Keratinocyte (primary cell): ENCODE data around the gene NCL. TPM values are rescaled to one million over a fixed set of nuclear protein-coding genes. Genes with fewer than 3 reads are reported as not detected.

Experiments
- DNase-seq: peaks from one replicate; pipeline ENCODE4 v3.0.0-alpha.2; 2011; ENCODE audit warnings: low read depth, missing footprints, low spot score
- FAIRE-seq: peaks from 2 replicates; lab custom pipeline; 2011; peaks lifted over from hg19 to GRCh38; lab: Jason Lieb, UNC
- H2AFZ ChIP-seq: 2 replicates; pipeline ENCODE4 v1.6.0; 2012; ENCODE audit warnings: low read length, control low read depth, inconsistent platforms; ENCODE audit not compliant: control insufficient read depth
- H3K27ac ChIP-seq: 2 replicates; pipeline ENCODE4 v1.5.1; 2011; ENCODE audit warnings: low read length; ENCODE audit not compliant: control insufficient read depth, insufficient read depth
- H3K27me3 ChIP-seq: 3 replicates; pipeline ENCODE4 v1.6.0; 2011; ENCODE audit warnings: low read length; ENCODE audit not compliant: control insufficient read depth, insufficient read depth; ENCODE audit errors: extremely low read depth
- H3K36me3 ChIP-seq, 2 experiments: 2 replicates in 1 of 2; 3 replicates in 1 of 2; pipeline ENCODE4 v1.5.1; 2011; ENCODE audit warnings: low read length in 2 of 2, mild to moderate bottlenecking in 1 of 2; ENCODE audit not compliant: control insufficient read depth in 2 of 2, insufficient read depth in 2 of 2; ENCODE audit errors: extremely low read depth in 1 of 2
- H3K4me1 ChIP-seq: 3 replicates; pipeline ENCODE4 v1.5.1; 2011; ENCODE audit warnings: low read length; ENCODE audit not compliant: control insufficient read depth, insufficient read depth; ENCODE audit errors: extremely low read depth
- H3K4me2 ChIP-seq: 3 replicates; pipeline ENCODE4 v1.6.0; 2011; ENCODE audit warnings: low read depth, low read length; ENCODE audit not compliant: control insufficient read depth, insufficient read depth; ENCODE audit errors: extremely low read depth
- H3K4me3 ChIP-seq, 3 experiments: fragments of 200-600 bp in 1 of 3; sonication (generic) in 1 of 3; 2 replicates in 2 of 3; 3 replicates in 1 of 3; pipeline ENCODE4 v1.5.1; 2011 to 2016; ENCODE audit warnings: low read length in 3 of 3, mild to moderate bottlenecking in 3 of 3, control low read depth in 2 of 3, inconsistent platforms in 1 of 3, low read depth in 1 of 3, mixed read lengths in 1 of 3, mixed run types in 1 of 3, moderate library complexity in 1 of 3; ENCODE audit not compliant: control insufficient read depth in 2 of 3, insufficient read depth in 2 of 3; ENCODE audit errors: extremely low read depth in 1 of 3
- H3K79me2 ChIP-seq: 2 replicates; pipeline ENCODE4 v1.6.0; 2012; ENCODE audit warnings: low read length; ENCODE audit not compliant: control insufficient read depth, insufficient read depth
- H3K9ac ChIP-seq: 3 replicates; pipeline ENCODE4 v1.6.0; 2011; ENCODE audit warnings: low read length; ENCODE audit not compliant: control insufficient read depth, insufficient read depth; ENCODE audit errors: extremely low read depth
- H3K9me1 ChIP-seq: 3 replicates; pipeline ENCODE4 v1.6.0; 2011; ENCODE audit warnings: low read length; ENCODE audit not compliant: control insufficient read depth, insufficient read depth; ENCODE audit errors: extremely low read depth
- H3K9me3 ChIP-seq: 2 replicates; pipeline ENCODE4 v1.5.1; 2012; ENCODE audit warnings: low read depth, low read length; ENCODE audit not compliant: control insufficient read depth
- H4K20me1 ChIP-seq: 3 replicates; pipeline ENCODE4 v1.6.0; 2011; ENCODE audit warnings: low read length; ENCODE audit not compliant: control insufficient read depth, insufficient read depth; ENCODE audit errors: extremely low read depth
- EZH2 ChIP-seq: IDR thresholded peaks from one replicate; pipeline ENCODE4 v1.6.1; 2012; ENCODE audit warnings: inconsistent platforms, mild to moderate bottlenecking, low read length, moderate library complexity
- dilution Hi-C: fragments of 300-500 bp; cut with MboI; formaldehyde crosslinking; loops from one replicate; pipeline ENCODE4 v1.7.0; 2020; ENCODE audit warnings: low sequenced_read_pairs; ENCODE audit not compliant: extremely low pct_ligation_motif_present
- polyA plus RNA-seq, 5 experiments: library from polyadenylated mRNA; depleted of rRNA in 3 of 5; stranded (reverse) in 3 of 5; stranded (forward) in 1 of 5; unstranded in 1 of 5; fragments of >200 nt; gene quantifications; 1 replicate in 1 of 5; 2 replicates in 3 of 5; 3 replicates in 1 of 5; pipeline versions ENCODE4 v1.2.1 to v1.2.3, GENCODE V29; 2011 to 2012; ENCODE audit warnings: missing spikeins in 2 of 5, low read depth in 1 of 5, low replicate concordance in 1 of 5
- TF ChIP-seq, protein P1 (sequence below), 3 experiments: IDR thresholded peaks in 1 of 3; conservative IDR thresholded peaks in 1 of 3; optimal IDR thresholded peaks in 1 of 3; 2 replicates in 2 of 3; 3 replicates in 1 of 3; pipeline versions ENCODE3 to v1.5.1; 2011; ENCODE audit warnings: low read length in 3 of 3, mild to moderate bottlenecking in 3 of 3, moderate library complexity in 2 of 3, control low read depth in 1 of 3, inconsistent platforms in 1 of 3; ENCODE audit not compliant: insufficient read depth in 2 of 3; ENCODE audit errors: extremely low read depth in 1 of 3

Gene NCL
- polyA plus RNA-seq, 1 donor (not counting 4 experiments of a cell fraction or from before 2014, with no cell fraction given), result 247 TPM

DNA sequence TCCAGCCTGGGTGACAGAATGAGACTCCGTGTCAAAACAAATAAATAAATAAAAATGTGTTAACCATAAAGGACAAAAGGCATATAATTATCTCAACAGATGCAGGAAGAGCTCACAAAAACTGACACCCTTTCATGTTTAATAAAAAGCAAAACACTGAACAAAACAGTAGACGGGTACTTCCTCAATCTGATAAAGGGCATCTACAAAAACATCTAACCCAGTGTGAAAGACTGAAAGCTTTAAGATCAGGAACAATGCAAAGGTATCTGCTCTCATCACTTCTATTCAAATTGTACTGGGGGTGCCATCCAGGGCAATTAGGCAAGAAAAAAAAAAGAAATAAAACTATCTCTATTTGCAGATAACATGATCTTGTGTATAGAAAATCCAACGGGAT is 11.7 kb upstream of the NCL start:
- no peaks in the 10 kb centered on the region for H3K9me3 ChIP-seq
- no peaks in the 10 kb centered on the region for H3K27me3 ChIP-seq
- dilution Hi-C loops, result no loop called here
- peaks cover 2% of the 10 kb centered on the region for H3K4me1 ChIP-seq
- no peaks in the 10 kb centered on the region for H3K36me3 ChIP-seq
- TF ChIP-seq, protein P1, sequence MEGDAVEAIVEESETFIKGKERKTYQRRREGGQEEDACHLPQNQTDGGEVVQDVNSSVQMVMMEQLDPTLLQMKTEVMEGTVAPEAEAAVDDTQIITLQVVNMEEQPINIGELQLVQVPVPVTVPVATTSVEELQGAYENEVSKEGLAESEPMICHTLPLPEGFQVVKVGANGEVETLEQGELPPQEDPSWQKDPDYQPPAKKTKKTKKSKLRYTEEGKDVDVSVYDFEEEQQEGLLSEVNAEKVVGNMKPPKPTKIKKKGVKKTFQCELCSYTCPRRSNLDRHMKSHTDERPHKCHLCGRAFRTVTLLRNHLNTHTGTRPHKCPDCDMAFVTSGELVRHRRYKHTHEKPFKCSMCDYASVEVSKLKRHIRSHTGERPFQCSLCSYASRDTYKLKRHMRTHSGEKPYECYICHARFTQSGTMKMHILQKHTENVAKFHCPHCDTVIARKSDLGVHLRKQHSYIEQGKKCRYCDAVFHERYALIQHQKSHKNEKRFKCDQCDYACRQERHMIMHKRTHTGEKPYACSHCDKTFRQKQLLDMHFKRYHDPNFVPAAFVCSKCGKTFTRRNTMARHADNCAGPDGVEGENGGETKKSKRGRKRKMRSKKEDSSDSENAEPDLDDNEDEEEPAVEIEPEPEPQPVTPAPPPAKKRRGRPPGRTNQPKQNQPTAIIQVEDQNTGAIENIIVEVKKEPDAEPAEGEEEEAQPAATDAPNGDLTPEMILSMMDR (optimal IDR thresholded peaks at IDR 0.05 in 1 of 3, IDR thresholded peaks at IDR 0.05 in 1 of 3, conservative IDR thresholded peaks at IDR 0.05 in 1 of 3; ENCODE audit: extremely low read depth in 1 of 3, insufficient read depth in 2 of 3, low read length in 3 of 3), result no peak
- no peak for TF ChIP-seq EZH2
- no peaks in the 10 kb centered on the region for H3K9me1 ChIP-seq
- H2AFZ ChIP-seq, result no peak overlapping the region
- H3K27ac ChIP-seq, result no peak overlapping the region
- H4K20me1 ChIP-seq, result no peaks in the 10 kb centered on the region
- no peak overlapping the region for H3K9ac ChIP-seq
- FAIRE-seq (no peak), DNase-seq (no peak)
- H3K4me2 ChIP-seq, result no peak overlapping the region
- no peak overlapping the region for H3K4me3 ChIP-seq
- no peaks in the 10 kb centered on the region for H3K79me2 ChIP-seq

DNA sequence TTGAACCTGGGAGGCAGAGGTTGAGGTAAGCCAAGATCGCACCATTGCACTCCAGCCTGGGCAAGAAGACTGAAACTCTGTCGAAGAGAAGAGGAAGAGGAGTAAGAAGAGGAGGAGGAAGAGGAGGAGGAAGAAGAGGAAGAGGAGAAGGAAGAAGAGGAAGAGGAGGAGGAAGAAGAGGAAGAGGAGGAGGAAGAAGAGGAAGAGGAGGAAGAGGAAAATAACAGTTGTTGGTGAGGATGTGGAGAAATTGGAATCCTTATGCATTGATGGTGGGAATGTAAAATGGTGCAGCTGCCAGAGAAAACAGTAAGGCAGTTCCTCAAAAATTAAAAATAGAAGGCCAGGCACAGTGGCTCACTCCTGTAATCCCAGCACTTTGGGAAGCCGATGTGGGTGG is 8.5 kb upstream of the NCL start:
- Histone ChIP-seq H4K20me1 (no peaks in the 10 kb centered on the region), H3K9ac (no peak overlapping the region), H3K4me3 (no peak overlapping the region), H3K27ac (no peak overlapping the region), H3K4me1 (peaks cover 2% of the 10 kb centered on the region), H3K27me3 (no peaks in the 10 kb centered on the region), H3K36me3 (no peaks in the 10 kb centered on the region), H3K4me2 (no peak overlapping the region), H3K9me3 (no peaks in the 10 kb centered on the region), H3K79me2 (no peaks in the 10 kb centered on the region), H2AFZ (no peak overlapping the region), H3K9me1 (no peaks in the 10 kb centered on the region)
- dilution Hi-C loops, result no loop called here
- no peak for TF ChIP-seq EZH2
- TF ChIP-seq, protein P1 (optimal IDR thresholded peaks at IDR 0.05 in 1 of 3, IDR thresholded peaks at IDR 0.05 in 1 of 3, conservative IDR thresholded peaks at IDR 0.05 in 1 of 3; ENCODE audit: extremely low read depth in 1 of 3, insufficient read depth in 2 of 3, low read length in 3 of 3), result no peak
- FAIRE-seq, result no peak
- no peak for DNase-seq
